GM18498 (cell line): ENCODE data around the gene PDE1A.

Source experiments
- ATAC-seq: cut with Tn5 transposase; IDR thresholded peaks from one replicate; pipeline ENCODE4 v1.9.1; 2021; ENCODE audit warnings: mild to moderate bottlenecking, moderate library complexity; ENCODE audit not compliant: unreplicated experiment

Gene PDE1A

DNA sequence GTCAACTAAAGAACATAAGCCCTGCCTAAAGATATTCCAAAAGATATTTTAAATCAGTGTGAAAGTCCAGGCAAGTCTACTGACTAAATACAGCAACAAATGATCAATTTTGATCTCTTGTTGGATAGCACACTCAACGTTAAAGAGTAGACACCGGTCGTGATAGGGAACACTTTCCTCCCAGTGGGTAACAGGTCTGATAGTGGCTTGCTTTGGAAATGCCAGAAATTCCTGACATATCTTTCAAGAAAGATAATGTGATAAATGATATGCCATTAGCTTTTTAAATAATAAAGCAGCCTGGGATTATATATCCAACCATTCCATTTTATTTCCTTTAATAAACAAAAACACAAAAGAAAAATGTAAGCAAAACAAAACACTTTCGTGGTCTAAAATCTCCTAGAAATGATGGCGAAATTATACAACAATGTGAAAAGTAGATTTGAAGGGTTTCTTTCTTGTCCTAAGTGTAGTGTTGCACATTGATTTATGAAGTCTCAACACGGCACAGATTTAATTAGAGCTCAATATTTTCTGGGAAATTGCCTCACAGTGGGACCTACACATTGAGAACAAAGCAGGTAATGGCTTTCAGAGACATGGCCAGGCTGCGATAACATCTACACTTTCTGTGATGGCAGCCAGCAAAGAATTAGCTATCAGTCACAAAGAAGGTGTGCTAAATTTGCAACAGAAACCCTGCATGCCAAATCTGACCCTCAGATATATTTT, 282.6 kb downstream of the PDE1A start:
- no peak for ATAC-seq

DNA sequence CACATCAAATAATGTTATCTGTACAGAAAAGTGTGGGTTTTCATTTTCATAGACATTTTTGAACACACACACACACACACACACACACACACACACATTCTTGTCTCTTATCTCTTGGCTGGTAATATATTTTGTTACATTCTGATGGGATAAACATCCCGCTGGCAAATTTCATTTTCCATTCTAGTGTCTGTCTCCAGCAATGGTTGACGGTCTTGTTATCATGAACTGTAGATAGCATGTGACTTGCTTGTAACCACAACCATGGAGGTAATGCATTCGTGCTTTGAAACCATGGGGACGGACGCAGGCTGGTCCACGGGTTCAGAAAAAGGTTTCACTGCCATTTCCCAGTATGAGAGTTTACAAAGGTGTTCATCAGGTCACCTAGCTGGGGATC, 284.8 kb downstream of the PDE1A start:
- no peak for ATAC-seq

DNA sequence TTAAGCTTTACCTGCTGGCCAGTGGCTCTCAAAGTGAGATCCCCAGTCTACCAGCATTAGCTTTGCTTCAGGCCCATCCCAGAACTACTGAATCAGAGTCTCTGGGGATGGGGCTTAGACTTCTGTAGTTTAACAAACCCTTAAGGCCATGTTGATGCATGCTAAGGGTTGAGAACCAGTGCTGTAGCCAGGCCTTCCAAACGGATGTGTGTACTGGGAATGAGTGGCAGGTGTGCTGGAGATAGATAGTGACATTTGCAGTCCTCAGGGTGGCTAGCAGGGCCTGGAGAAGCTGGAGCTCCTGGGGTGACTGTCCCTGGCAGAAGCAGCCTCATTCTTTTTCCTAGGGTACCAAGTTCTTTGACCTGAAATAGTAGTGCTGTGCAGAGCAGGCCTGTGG, 292.6 kb downstream of the PDE1A start:
- ATAC-seq = no peak

DNA sequence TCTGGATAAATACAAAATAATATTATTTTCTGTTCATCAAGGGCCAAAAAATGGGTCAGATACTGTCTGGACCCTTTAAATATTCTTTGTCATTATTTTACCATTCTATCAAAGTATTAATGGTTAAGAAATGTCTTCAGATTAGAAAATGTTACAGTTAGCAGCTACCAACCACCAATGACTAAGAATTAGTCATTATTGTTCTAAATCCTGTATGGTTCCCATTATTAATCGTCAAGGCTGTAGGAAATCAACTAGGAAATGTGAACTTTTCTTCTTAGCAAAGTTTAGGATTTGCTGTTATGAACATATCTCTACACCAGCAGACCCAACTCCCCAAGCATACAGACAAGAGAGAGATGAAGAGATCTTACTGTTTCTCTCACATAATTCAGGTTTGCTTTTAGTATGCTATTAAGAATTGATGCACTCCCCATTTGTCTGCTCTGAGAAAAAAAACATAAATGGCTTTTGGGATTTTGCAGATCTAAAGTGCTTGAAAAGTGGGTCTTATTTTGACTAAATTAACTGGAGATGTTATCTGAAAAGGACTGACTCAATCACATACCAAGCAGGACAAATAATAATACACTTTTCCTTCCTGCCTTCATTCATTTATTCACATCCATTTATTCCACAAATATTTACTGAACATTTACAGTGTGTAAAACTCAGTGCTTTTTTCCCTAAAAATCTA, 293.5 kb downstream of the PDE1A start:
- no peak for ATAC-seq

DNA sequence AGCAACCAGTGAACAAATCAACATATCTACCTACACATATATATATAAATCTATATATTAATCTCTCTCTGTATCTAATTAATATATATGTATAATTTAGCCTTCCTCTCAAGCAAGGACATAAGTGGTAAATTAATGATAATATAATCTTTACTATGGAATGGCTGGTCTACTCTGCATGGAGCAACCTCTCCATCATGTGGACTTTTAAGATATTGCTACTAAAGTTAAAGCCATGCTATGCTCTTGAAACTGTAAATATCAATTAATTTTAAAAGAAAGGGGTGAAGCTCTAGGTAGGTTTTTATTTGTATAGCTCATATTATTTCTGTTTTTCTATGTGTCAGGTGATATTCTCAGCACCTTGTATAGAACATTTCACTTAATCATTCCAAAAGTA, 294.2 kb downstream of the PDE1A start:
- ATAC-seq = no peak

DNA sequence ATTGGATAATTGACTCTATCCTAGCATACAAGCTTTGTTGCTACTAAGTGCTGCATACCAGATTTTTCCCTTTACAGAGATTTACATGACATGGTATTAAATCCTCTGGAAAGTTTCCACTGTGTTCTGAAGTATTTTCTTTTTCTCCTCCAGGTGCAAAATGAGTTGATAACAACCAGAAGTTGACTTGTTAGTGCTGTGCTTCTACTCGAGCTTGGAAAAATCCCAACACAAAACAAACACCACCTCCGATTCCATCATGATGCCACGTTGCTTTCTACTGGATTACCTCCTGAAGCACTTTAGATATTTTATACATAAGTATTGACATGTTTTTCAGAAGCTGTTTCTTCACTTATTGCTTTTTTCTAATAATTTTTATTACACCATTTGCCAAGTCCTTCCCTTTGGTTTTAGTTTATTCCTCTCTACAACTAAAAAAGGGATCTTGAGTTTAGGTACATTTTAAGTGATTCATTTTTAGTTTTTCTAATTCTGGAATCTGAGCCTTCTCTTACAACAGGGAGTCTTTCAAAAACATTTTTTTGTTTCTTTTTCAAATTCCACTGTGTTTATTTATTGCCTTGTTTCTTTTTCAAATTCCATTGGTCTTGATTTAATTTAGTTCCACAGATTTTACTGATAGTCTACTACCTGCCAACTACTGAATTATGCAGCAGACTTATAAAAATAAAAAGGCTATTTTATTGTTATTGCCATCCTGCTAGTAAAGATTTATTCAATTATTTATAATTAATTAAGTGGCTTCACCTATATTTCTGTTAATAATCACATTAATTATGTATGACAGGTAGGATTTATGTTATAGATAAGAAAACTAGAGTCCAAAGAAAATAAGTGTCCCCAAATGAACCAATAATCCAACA, 297.8 kb downstream of the PDE1A start:
- no peak for ATAC-seq

DNA sequence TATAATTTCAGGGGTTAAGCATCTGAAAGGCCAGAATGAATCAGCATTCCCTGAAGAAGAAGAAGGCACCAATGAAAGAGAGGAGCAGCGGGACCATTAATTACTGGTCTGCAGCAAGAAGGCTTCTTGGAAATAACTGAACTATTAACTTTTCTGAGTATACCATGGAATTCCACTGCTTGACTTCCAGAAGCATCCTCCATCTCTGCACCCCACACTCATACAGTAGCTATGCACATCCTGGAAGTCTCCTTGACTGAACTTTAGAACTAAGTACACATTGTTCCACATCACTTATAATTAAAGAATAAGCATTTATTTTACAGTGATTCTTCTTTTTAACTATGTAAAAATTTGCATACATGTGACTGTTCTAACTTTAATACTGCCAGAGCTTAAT, 309.6 kb downstream of the PDE1A start:
- no peak for ATAC-seq

DNA sequence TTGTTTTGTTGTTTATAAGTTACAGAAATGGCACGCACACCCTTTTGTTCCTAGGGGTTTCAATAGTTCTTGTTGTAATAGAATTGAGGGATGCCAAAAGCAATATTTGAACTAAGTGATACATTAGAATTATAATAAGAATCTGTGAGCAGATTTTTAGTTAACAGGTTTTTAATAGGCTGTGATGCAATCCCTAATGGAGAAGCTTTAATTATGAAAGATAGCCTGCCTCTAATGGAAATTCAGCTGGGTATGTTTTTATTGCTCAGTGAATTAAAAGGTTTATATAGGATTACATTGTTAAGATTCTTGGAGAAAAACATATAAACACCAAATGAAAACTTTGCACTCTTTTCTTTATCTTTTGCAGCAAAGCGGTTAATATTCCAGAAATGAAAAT, 310.1 kb downstream of the PDE1A start:
- ATAC-seq = no peak

DNA sequence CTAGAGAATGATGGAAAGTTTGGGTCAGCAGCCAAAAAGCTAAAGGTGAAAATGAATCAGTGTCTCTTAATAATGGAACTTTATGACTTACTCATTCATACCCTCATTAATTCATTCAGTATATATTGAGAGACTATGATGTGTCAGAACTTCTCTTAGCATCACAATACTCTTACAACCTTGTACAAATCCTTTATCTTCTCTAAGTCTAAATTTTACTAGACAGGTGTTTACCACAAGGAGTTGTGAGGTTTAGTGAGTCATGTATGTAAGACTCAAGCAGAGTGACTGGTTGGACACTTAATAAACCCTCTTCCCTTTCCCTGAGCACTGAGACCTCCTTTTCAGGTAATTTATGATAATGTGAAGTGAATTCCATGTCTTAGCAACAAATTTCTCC, 311.6 kb downstream of the PDE1A start:
- ATAC-seq = no peak

DNA sequence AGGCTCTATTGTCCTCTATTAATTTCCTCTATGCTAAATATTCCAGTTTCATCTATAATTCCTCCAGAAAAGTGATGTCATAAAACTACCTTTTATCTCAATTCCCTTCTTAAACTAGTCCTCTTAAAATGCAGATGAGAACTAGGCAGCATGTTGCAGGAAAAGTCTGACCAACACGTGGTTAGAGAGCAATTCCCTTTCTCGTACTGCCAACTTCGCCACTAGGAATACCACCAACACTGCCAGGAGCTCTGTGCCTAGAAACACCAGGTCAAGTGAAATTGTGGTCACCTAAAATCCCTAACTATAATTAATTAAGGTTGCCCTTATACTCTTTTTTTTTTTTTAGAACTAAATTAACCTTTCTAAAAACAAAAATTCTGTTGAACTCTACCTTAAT, 313.5 kb downstream of the PDE1A start:
- ATAC-seq = no peak

DNA sequence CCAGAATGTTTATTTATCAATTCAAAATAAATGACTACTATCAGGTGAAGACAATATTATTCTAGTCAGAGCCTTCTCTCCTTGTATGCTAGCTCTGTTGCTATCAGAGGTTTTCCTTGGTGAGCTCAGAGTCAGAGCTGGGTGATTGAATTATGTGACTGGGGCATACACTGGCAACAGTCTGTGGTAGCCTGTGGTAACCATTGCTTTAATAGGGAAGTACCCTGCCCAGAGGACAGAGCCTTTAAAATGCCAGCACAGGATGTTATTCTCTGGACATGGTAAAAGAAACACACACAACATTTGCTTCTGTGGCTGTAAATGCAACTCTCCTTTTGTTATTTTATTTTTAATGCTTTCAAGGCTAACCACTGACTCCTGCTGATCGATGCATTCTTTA, 316.5 kb downstream of the PDE1A start:
- no peak for ATAC-seq

DNA sequence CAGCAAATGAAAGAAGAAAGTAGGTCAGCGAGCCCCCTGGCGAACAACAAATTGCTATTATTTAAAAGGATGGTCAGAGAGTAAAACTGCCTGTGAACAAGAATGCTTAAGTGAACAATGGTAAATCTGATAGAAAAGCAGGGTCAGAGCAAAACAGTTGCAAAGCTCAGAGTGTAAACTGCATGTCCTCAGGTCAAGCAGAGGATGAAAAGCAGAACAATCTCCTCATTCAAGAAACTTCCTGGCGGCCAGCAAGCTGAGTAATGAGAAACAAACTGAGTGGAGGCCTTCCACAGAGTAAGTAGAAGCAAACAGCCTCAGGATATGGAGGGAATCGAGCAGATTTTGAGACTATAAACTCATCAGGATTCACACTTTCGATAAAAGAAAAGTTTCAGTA, 323.3 kb downstream of the PDE1A start:
- ATAC-seq = no peak

DNA sequence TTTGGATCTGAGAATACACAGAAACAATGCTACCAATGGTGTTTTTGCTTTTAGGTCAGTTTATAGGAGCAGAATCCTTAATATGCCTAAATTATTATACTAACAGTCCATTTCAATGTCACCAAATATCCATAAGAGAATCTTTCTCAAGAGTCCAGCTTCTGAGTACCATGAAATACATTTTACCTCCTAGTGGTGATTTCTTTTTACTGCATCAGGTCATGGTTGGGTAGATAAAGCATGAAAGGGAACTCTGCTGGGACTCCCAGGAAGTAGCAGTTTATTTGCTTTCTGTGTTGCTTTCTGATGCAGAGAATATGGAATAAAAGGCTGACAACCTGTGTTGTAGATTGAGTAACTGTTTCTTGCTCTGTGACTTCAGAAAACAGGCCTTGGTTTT, 325.6 kb downstream of the PDE1A start:
- peak; percentile 72 for ATAC-seq

DNA sequence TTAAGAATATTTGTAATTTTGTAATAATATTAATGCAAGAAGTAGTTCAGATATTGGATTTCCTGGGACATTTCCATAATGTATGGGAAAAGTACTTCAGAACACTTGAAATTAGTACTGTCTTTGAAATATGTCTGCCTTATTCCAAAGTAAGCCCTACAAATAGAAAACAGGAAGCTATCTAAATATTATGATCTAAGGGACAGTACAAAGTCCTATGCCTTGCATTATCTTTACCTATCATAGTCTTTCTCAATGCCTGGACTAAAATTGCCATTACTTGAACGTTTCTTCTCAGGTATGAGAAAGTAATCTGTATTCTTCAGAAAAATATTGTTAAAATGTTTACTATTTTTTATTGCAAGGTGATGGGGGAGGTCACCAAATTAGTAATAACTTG, 328.2 kb downstream of the PDE1A start:
- ATAC-seq = no peak

DNA sequence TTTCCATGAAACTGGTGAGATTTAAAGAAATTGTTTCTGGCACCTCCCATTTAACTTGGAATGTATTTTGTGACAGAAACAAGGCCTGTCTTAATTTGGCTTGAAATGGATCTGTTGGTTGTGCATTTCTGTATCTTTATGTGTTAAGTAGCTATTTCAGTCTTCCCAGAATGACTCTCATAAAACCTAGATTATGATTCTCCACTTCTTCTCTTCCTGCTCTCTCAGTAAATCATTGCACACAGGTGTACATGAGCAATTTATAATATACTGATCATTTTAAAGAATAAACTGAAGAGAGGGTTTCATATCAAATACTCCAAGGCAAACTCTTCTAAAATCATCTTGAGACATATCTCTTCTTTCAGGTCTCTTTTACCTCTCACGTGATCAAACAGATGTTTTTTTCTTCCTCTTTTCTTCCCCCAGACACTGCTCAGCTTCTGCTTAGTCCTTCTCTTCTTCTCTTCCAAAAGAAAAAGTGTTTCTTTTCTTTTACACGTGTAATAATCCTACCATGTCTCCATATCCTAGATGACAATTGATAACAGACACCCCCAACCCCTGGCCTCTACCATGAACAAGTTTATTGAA, 329.2 kb downstream of the PDE1A start:
- no peak for ATAC-seq

DNA sequence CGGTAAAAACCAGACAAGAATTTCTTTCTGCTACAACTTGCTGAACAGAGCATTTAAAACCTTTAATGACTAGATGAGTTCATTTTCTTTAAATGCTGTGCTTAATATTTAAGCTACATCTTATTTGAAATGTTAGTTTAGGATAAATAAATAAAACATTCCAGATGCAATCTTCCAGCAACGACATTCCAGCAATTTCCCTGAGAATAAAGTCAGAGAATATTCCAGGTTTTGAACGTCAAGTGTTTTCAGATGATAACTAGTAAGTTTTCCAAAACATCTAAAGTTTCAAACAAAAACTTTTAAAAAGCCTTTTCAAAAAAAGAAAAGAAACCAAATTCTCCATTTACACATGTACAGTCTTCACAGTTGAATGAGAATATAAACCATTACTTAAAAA, 336.4 kb downstream of the PDE1A start:
- ATAC-seq = no peak
